CD4-positive, alpha-beta memory T cell (primary cell): ENCODE results near the gene GMPR2. TPM values are rescaled to one million over a fixed set of nuclear protein-coding genes. Genes with fewer than 3 reads are reported as not detected.
"Not testable (repeated sequence)": the region's sequence is repeated elsewhere in the genome, so short reads cannot be mapped to it uniquely, and the experiment has no call there.

Source experiments
- CTCF ChIA-PET: fragments of 350-600 bp; sonication (Branson Sonifier 250); formaldehyde crosslinking; loops from one replicate; lab custom pipeline; 2021; ENCODE audit warnings: inconsistent platforms; ENCODE audit not compliant: partially characterized antibody; lab: Charles Lee
- POLR2A ChIA-PET: fragments of 350-600 bp; sonication (Branson Sonifier 250); formaldehyde crosslinking; loops from one replicate; lab custom pipeline; 2021; ENCODE audit not compliant: partially characterized antibody; lab: Charles Lee
- DNase-seq, 5 donors: peaks; one replicate each; pipeline versions ENCODE4 v3.0.0 to v3.0.0-alpha.2; 2020 to 2022; ENCODE audit warnings: mixed read lengths in 1 of 5
- H3K27ac ChIP-seq: one replicate; pipeline ENCODE4 v1.7.0; 2013; ENCODE audit warnings: low read depth, low read length
- H3K27me3 ChIP-seq: 2 replicates; pipeline ENCODE4 v1.7.0; 2013; ENCODE audit warnings: mild to moderate bottlenecking, low read length, moderate library complexity; ENCODE audit not compliant: insufficient read depth
- H3K36me3 ChIP-seq: 2 replicates; pipeline ENCODE4 v1.7.0; 2013; ENCODE audit warnings: mild to moderate bottlenecking, low read length, moderate library complexity; ENCODE audit not compliant: insufficient read depth
- H3K4me1 ChIP-seq: 2 replicates; pipeline ENCODE4 v1.7.0; 2013; ENCODE audit warnings: mild to moderate bottlenecking, low read length, moderate library complexity; ENCODE audit not compliant: insufficient read depth
- H3K4me3 ChIP-seq, 2 donors: one replicate each; pipeline ENCODE4 v1.7.0; 2013; ENCODE audit warnings: low read length in 2 of 2, mild to moderate bottlenecking in 1 of 2
- H3K9me3 ChIP-seq, 2 donors: one replicate each; pipeline ENCODE4 v1.7.0; 2013; ENCODE audit warnings: low read length in 2 of 2, control low read depth in 1 of 2; ENCODE audit not compliant: control insufficient read depth in 1 of 2
- H3K27ac Mint-ChIP-seq, 7 donors: one replicate each; pipeline ENCODE4 v1.8.0; 2020 to 2021; ENCODE audit warnings: mixed read lengths in 7 of 7, mild to moderate bottlenecking in 6 of 7, inconsistent platforms in 3 of 7, moderate library complexity in 3 of 7
- H3K27me3 Mint-ChIP-seq, 2 donors: one replicate each; pipeline ENCODE4 v1.8.0; 2020 to 2021; ENCODE audit warnings: mixed read lengths in 2 of 2
- H3K36me3 Mint-ChIP-seq, 2 donors: one replicate each; pipeline ENCODE4 v1.8.0; 2020 to 2021; ENCODE audit warnings: mixed read lengths in 2 of 2, inconsistent platforms in 1 of 2, mild to moderate bottlenecking in 1 of 2
- H3K4me1 Mint-ChIP-seq, 4 donors: one replicate each; pipeline ENCODE4 v1.8.0; 2020 to 2021; ENCODE audit warnings: mixed read lengths in 4 of 4, mild to moderate bottlenecking in 1 of 4
- H3K4me3 Mint-ChIP-seq, 8 donors: one replicate each; pipeline ENCODE4 v1.8.0; 2020 to 2021; ENCODE audit warnings: mixed read lengths in 8 of 8, mild to moderate bottlenecking in 7 of 8, moderate library complexity in 6 of 8, inconsistent platforms in 3 of 8
- H3K9me3 Mint-ChIP-seq, 8 donors: one replicate each; pipeline ENCODE4 v1.8.0; 2020 to 2021; ENCODE audit warnings: mixed read lengths in 8 of 8, mild to moderate bottlenecking in 5 of 8, inconsistent platforms in 3 of 8, moderate library complexity in 1 of 8
- intact Hi-C: fragments of 100-400 bp; cut with micrococcal nuclease; formaldehyde crosslinking; loops from one replicate; pipeline ENCODE4 v1.15.1; 2023
- polyA plus RNA-seq, 2 donors: library from polyadenylated mRNA; unstranded; fragments of 300-500 nt; fragmentation: Illumina TruSeq; gene quantifications; one replicate each; pipeline ENCODE4 v1.2.3, GENCODE V29; 2021
- total RNA-seq, 2 experiments: library from RNA; stranded (reverse); gene quantifications; one replicate each; pipeline ENCODE4 v1.2.3, GENCODE V29; 2021

The GMPR2 gene
- total and polyA plus RNA-seq, 4 experiments from 2014 or later = 91.0 to 116 (median 99.3) TPM

DNA sequence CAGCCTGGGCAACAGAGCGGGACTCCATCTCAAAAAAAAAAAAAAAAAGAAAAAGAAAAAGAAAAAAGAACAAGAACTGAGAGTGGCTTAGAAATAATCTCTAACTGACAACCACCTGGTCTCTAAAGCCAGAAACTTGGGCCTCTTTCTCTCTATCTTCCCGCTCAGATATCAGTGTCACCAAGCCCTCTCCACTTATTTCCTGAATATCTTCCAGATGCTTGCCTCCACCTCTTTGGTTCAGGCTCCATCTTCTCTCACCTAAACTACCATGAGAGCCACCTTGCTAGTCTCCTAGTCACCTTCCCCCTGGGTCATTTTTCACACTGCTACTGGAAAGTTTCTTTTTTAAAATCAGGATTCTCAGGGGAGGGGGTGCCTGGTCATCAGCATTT, 35.7 kb upstream of the GMPR2 start:
- H3K36me3 ChIP-seq = peaks cover 10% of the 10 kb centered on the region
- ChIA-PET POLR2A (interaction anchor here (1.5 to 4.3 kb wide), 7 partner anchors 10 to 234 kb away, joined by 3 to 107 read pairs (median 19); partner anchors contain the start of genes CBLN3, CHMP4A, KHNYN and MDP1), CTCF (interaction anchor here (0.7 to 3.7 kb wide), 2 partner anchors 18 to 220 kb away, joined by 4 to 23 read pairs; partner anchors contain the start of genes CHMP4A and MDP1)
- Mint-ChIP-seq H3K36me3 (peaks cover 26 to 40% of the 10 kb centered on the region in 2 donors), H3K4me3 (peak overlapping the region; percentile 59 to 98 (median 82)), H3K9me3 (peaks cover 0 to 5% (median 0%) of the 10 kb centered on the region in 8 donors), H3K27me3 (no peaks in the 10 kb centered on the region), H3K27ac (peak overlapping the region; percentile 66 to 97 (median 92)), H3K4me1 (peaks cover 36 to 65% (median 47%) of the 10 kb centered on the region in 4 donors)
- H3K4me3 ChIP-seq = no peak overlapping the region
- intact Hi-C loops = no loop called here
- no peak overlapping the region for H3K27ac ChIP-seq
- H3K27me3 ChIP-seq = no peaks in the 10 kb centered on the region
- no peak for DNase-seq
- H3K4me1 ChIP-seq = peaks cover 37% of the 10 kb centered on the region
- no peaks in the 10 kb centered on the region for H3K9me3 ChIP-seq

DNA sequence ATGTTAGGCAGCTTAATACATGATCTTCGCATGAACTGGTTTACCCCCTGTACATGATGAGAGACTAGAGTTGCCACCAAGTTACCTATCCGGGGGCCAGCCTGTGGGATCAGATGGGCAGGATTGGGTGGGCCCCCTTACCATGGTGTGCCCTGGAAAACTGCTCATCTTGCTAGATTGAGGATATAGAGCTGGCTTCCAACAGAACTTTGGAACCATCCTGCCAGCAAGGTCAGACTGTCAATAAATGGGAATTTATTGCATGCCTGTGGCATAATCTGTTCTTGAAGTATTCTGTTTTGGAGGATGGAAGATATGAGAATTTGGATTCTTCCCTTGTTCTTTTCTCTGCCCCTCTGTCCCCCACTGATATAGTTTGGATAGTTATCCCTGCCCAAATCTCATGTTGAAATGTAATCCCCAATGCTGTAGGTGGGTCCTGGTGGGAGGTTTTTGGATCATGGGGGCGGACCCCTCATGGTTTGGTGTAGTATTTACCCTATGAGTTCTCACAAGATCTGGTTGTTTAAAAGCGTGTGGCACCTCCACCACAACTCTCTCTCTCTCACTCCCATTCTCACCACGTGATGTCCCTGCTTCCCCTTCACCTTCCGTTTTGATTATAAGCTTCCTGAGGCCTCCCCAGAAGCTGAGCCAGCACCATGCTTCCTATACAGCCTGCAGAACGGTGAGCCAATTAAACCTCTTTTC, 33.8 kb upstream of the GMPR2 start:
- peak overlapping the region in 5 of 7 donors; percentile 37 to 97 (median 71) for H3K27ac Mint-ChIP-seq
- Histone ChIP-seq H3K4me3 (no peak overlapping the region), H3K9me3 (no peaks in the 10 kb centered on the region), H3K4me1 (peaks cover 36% of the 10 kb centered on the region), H3K36me3 (no peaks in the 10 kb centered on the region), H3K27ac (no peak overlapping the region), H3K27me3 (no peaks in the 10 kb centered on the region)
- ChIA-PET CTCF (interaction anchor here (0.7 to 1.1 kb wide), 3 partner anchors 38 to 282 kb away, joined by 3 to 4 read pairs (median 4); partner anchors contain the start of genes IRF9 and TINF2), POLR2A (interaction anchor here (1.0 to 1.5 kb wide), 3 partner anchors 10 to 17 kb away, joined by 3 to 5 read pairs (median 4); partner anchors contain the start of gene MDP1)
- peaks cover 29 to 45% of the 10 kb centered on the region in 2 donors for H3K36me3 Mint-ChIP-seq
- intact Hi-C loops = no loop called here
- DNase-seq = no peak
- peaks cover 0 to 9% (median 0%) of the 10 kb centered on the region in 8 donors for H3K9me3 Mint-ChIP-seq
- no peaks in the 10 kb centered on the region for H3K27me3 Mint-ChIP-seq
- H3K4me1 Mint-ChIP-seq = peaks cover 32 to 58% (median 43%) of the 10 kb centered on the region in 4 donors
- H3K4me3 Mint-ChIP-seq = peak overlapping the region in 4 of 8 donors; percentile 32 to 67 (median 50)

DNA sequence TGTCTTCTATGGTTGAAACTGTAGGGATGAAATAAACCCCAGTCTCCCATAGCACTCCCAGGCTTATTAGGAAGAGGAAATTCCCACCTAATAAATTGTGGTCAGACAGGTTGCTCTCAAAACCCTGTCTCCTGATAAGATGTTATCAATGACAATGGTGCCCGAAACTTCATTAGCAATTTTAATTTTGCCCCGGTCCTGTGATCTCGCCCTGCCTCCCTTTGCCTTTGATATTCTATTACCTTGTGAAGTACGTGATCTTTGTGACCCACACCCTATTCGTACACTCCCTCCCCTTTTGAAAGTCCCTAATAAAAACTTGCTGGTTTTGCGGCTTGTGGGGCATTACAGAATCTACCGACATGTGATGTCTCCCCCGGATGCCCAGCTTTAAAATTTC, 30.2 kb upstream of the GMPR2 start:
- H3K36me3 ChIP-seq = peaks cover 21% of the 10 kb centered on the region
- POLR2A ChIA-PET = interaction anchor here (1.6 kb wide), 2 partner anchors 11 to 14 kb away, joined by 7 to 8 read pairs; partner anchors contain the start of genes CHMP4A and IPO4
- H3K27me3 Mint-ChIP-seq, H3K4me3 Mint-ChIP-seq, CTCF ChIA-PET, DNase-seq, H3K27ac ChIP-seq, H3K4me3 ChIP-seq, H3K9me3 ChIP-seq, H3K4me1 ChIP-seq, H3K9me3 Mint-ChIP-seq, intact Hi-C loops, H3K27me3 ChIP-seq: not testable (repeated sequence)
- H3K4me1 Mint-ChIP-seq = peaks cover 18 to 39% (median 35%) of the 10 kb centered on the region in 4 donors
- peak overlapping the region in 1 of 7 donors; percentile 76 for H3K27ac Mint-ChIP-seq
- peaks cover 49 to 62% of the 10 kb centered on the region in 2 donors for H3K36me3 Mint-ChIP-seq

DNA sequence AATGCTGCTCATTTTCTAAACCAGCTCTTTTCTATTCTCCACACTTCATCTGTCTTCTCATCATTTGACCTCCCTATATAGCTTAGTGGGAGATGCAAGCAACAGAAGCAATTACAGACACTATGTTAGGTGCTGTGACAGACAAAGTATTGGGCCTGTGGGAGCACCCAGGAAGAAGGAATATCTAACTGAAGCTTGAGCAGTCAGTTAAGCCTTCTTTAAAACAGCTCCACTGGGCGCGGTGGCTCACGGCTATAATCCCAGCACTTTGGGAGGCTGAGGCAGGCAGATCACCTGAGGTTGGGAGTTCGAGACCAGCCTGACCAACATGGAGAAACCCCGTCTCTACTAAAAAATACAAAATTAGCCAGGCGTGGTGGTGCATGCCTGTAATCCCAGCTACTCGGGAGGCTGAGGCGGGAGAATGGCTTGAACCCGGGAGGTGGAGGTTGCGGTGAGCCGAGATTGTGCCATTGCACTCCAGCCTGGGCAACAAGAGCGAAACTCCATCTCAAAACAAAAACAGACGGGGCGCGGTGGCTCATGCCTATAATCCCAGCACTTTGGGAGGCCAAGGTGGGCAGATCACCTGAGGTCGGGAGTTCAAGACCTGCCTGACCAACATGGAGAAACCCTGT, 29.4 kb upstream of the GMPR2 start:
- DNase-seq, H3K9me3 ChIP-seq, H3K27me3 ChIP-seq, H3K4me3 ChIP-seq, H3K4me1 ChIP-seq, H3K27me3 Mint-ChIP-seq, H3K9me3 Mint-ChIP-seq, H3K27ac ChIP-seq, intact Hi-C loops, H3K4me3 Mint-ChIP-seq: not testable (repeated sequence)
- Mint-ChIP-seq H3K36me3 (peaks cover 53 to 66% of the 10 kb centered on the region in 2 donors), H3K4me1 (peaks cover 17 to 38% (median 34%) of the 10 kb centered on the region in 4 donors), H3K27ac (peak overlapping the region in 3 of 7 donors; percentile 31 to 76 (median 39))
- peaks cover 29% of the 10 kb centered on the region for H3K36me3 ChIP-seq
- ChIA-PET CTCF (interaction anchor here (0.7 to 1.5 kb wide), 3 partner anchors 9 to 40 kb away, joined by 3 to 8 read pairs (median 3); partner anchors contain the start of gene MDP1), POLR2A (interaction anchor here (0.8 to 5.2 kb wide), 5 partner anchors 8 to 35 kb away, joined by 3 to 32 read pairs (median 7); partner anchors contain the start of genes CHMP4A, IPO4, MDP1 and TM9SF1)

DNA sequence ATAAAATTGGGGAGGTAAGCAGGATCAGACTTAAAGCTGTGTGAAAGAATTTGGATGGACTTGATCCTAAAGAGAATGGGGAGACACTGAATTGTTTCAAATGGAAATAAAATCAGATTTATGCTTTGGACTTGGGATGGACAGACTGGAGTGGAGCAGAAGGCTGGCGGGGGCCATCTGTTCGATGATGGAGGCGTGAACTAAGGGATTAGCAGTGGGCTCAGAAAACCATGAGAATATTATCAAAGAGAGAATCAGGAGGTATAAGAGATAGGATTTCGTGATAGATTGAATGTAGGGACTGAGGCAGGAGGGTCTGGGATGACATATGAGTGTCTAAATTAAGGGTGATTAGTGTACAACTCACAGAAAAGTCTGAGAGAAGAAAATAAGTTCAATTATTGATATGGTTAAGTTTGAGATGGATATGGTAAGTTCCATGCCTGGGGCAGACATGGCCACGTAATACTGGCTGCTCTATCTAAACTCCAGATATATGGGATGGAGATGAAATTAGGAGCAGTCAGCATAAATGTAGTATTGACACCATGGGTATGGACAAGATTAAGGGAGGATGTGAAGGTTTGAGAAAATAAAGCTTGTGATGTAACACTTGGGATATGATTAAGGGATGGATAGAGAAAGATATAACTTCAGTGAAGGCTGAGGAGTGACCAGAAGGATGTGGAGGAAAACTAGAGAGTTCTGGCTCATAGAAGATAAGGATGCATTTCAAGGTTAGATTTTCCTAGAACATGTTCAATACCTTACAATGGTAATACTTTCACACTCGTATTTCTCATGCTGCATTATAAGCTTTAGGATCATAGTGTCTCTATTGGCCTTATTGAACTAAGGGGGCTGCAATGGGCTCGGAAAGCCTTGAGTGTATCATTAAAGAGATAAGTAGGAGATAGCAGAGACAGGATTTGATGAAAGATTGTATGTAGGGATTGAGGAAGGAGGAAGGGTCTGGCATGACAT, 28.3 kb upstream of the GMPR2 start:
- Histone ChIP-seq H3K27ac (no peak overlapping the region), H3K27me3 (no peaks in the 10 kb centered on the region), H3K9me3 (no peaks in the 10 kb centered on the region), H3K4me3 (no peak overlapping the region), H3K36me3 (peaks cover 40% of the 10 kb centered on the region), H3K4me1 (no peaks in the 10 kb centered on the region)
- no peak for DNase-seq
- ChIA-PET CTCF (interaction anchor here (1.3 to 1.5 kb wide), 2 partner anchors 8 to 11 kb away, joined by 3 to 8 read pairs; partner anchors contain the start of gene MDP1), POLR2A (interaction anchor here (0.9 to 5.2 kb wide), 3 partner anchors 9 to 16 kb away, joined by 3 to 32 read pairs (median 7); partner anchors contain the start of genes IPO4 and TM9SF1)
- H3K27ac Mint-ChIP-seq = peak overlapping the region in 6 of 7 donors; percentile 2 to 47 (median 37)
- peaks cover 48 to 65% of the 10 kb centered on the region in 2 donors for H3K36me3 Mint-ChIP-seq
- H3K4me3 Mint-ChIP-seq = no peak overlapping the region
- intact Hi-C loops = no loop called here
- H3K9me3 Mint-ChIP-seq = peaks cover 0 to 7% (median 0%) of the 10 kb centered on the region in 8 donors
- H3K4me1 Mint-ChIP-seq = peaks cover 9 to 32% (median 25%) of the 10 kb centered on the region in 4 donors
- no peaks in the 10 kb centered on the region for H3K27me3 Mint-ChIP-seq
